Measurements from ENCODE around the gene PRL. TPM values are rescaled to one million over a fixed set of nuclear protein-coding genes. Genes with fewer than 3 reads are reported as not detected.

The PRL gene
- total RNA-seq, 1 experiment from 2014 or later: not detected

- TF ChIP-seq AFF4 (CRISPR knock-in tag; IDR thresholded peaks at IDR 0.05; ENCODE audit: borderline replicate concordance) (no peak), OVOL2 (CRISPR knock-in tag; IDR thresholded peaks at IDR 0.05; ENCODE audit: borderline replicate concordance) (no peak), ETV6 (CRISPR knock-in tag; IDR thresholded peaks at IDR 0.05) (no peak), ARID4B (CRISPR knock-in tag; IDR thresholded peaks at IDR 0.05; ENCODE audit: borderline replicate concordance) (no peak), TEAD1 (CRISPR knock-in tag; IDR thresholded peaks at IDR 0.05) (no peak), EMX1 (CRISPR knock-in tag; IDR thresholded peaks at IDR 0.05) (no peak), CTCF (IDR thresholded peaks at IDR 0.05) (no peak), PRDM15 (CRISPR knock-in tag; IDR thresholded peaks at IDR 0.05) (no peak), ZNF396 (CRISPR knock-in tag; IDR thresholded peaks at IDR 0.05; ENCODE audit: borderline replicate concordance) (no peak), MLX (CRISPR knock-in tag; IDR thresholded peaks at IDR 0.05) (no peak), CREM (CRISPR knock-in tag; IDR thresholded peaks at IDR 0.05) (no peak), NR3C1 (CRISPR knock-in tag; conservative IDR thresholded peaks at IDR 0.05; ENCODE audit: low read depth) (no peak), ZNF121 (CRISPR knock-in tag; IDR thresholded peaks at IDR 0.05) (no peak), USF2 (CRISPR knock-in tag; IDR thresholded peaks at IDR 0.05) (no peak), SMAD3 (CRISPR knock-in tag; IDR thresholded peaks at IDR 0.05; ENCODE audit: borderline replicate concordance) (no peak), ZMAT4 (CRISPR knock-in tag; IDR thresholded peaks at IDR 0.05) (no peak), ZNF416 (CRISPR knock-in tag; IDR thresholded peaks at IDR 0.05) (no peak), MAX (CRISPR knock-in tag; IDR thresholded peaks at IDR 0.05) (no peak), ATF1 (CRISPR knock-in tag; IDR thresholded peaks at IDR 0.05) (no peak), ZNF671 (CRISPR knock-in tag; IDR thresholded peaks at IDR 0.05) (no peak)
- peaks cover 26% of the 10 kb centered on the region for H3K36me3 Mint-ChIP-seq
- DNase-seq (ENCODE audit: low spot score) (no peak), ATAC-seq (no peak)
- H3K27me3 Mint-ChIP-seq (ENCODE audit: low read depth): no peaks in the 10 kb centered on the region
- no peak overlapping the region for H3K27ac Mint-ChIP-seq
- peaks cover 15% of the 10 kb centered on the region for H3K4me1 Mint-ChIP-seq
- CTCF ChIA-PET: no interaction called here
- POLR2A ChIA-PET: no interaction called here
- no peak overlapping the region for H3K4me3 Mint-ChIP-seq
- H3K9me3 Mint-ChIP-seq: peaks cover 28% of the 10 kb centered on the region
These were observed 10.1 kb upstream of the PRL start for GRCh38 chr6:22306741-22307466.

Measured in WTC11 (cell line).